WERI-Rb-1 (cell line): ENCODE measurements around the gene ZNF429.
"Not testable (repeated sequence)": the region's sequence is repeated elsewhere in the genome, so short reads cannot be mapped to it uniquely, and the experiment has no call there.

Source experiments
- DNase-seq: peaks from one replicate; pipeline ENCODE4 v3.0.0-alpha.2; 2020
- H3K27ac ChIP-seq: fragments of 250-450 bp; sonication (Bioruptor Pico); 2 replicates; pipeline ENCODE4 v1.5.1; 2020; ENCODE audit warnings: mild to moderate bottlenecking, moderate library complexity
- H3K27me3 ChIP-seq: fragments of 250-450 bp; sonication (Bioruptor Pico); 2 replicates; pipeline ENCODE4 v1.5.1; 2021; ENCODE audit warnings: mild to moderate bottlenecking, low read depth, moderate library complexity; ENCODE audit not compliant: insufficient read depth, severe bottlenecking
- H3K36me3 ChIP-seq: fragments of 250-450 bp; sonication (Bioruptor Pico); 2 replicates; pipeline ENCODE4 v1.5.1; 2020; ENCODE audit warnings: mild to moderate bottlenecking, moderate library complexity
- H3K4me3 ChIP-seq: 2 replicates; pipeline ENCODE4 v1.5.1; 2011; ENCODE audit warnings: low read depth, mild to moderate bottlenecking, control low read depth, low read length
- H3K9me3 ChIP-seq: fragments of 250-450 bp; sonication (Bioruptor Pico); 2 replicates; pipeline ENCODE4 v1.5.1; 2021; ENCODE audit warnings: mild to moderate bottlenecking, moderate library complexity; ENCODE audit not compliant: severe bottlenecking
- TF ChIP-seq, protein P1 (sequence below): IDR thresholded peaks from 2 replicates; pipeline ENCODE4 v1.5.1; 2011; ENCODE audit warnings: low read depth, mild to moderate bottlenecking, control low read depth, inconsistent platforms, low read length

The ZNF429 gene

DNA sequence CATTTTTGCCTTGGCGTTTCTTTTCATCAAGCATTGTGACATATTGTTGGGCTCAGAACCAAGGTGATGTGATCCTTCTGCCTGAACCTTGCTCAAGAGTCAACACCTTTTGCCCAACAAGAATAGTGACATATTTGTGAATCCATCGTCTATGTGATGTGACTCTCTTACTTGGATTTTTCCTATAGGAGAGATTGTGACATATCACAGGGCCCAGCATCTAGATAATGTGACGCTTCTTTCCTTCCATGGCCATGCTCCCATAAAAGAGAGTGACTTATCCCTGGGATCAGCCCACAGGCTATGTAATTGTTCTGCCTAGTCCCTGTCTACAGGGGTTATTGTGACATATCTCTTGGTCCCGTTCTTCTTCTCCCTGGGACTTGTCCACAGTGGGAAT, 8.5 kb upstream of the ZNF429 start:
- Histone ChIP-seq H3K9me3 (no peaks in the 10 kb centered on the region), H3K36me3 (no peaks in the 10 kb centered on the region), H3K27me3 (no peaks in the 10 kb centered on the region), H3K4me3 (no peak overlapping the region), H3K27ac (no peak overlapping the region)
- TF ChIP-seq, protein P1, sequence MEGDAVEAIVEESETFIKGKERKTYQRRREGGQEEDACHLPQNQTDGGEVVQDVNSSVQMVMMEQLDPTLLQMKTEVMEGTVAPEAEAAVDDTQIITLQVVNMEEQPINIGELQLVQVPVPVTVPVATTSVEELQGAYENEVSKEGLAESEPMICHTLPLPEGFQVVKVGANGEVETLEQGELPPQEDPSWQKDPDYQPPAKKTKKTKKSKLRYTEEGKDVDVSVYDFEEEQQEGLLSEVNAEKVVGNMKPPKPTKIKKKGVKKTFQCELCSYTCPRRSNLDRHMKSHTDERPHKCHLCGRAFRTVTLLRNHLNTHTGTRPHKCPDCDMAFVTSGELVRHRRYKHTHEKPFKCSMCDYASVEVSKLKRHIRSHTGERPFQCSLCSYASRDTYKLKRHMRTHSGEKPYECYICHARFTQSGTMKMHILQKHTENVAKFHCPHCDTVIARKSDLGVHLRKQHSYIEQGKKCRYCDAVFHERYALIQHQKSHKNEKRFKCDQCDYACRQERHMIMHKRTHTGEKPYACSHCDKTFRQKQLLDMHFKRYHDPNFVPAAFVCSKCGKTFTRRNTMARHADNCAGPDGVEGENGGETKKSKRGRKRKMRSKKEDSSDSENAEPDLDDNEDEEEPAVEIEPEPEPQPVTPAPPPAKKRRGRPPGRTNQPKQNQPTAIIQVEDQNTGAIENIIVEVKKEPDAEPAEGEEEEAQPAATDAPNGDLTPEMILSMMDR, result no peak
- DNase-seq, result no peak

DNA sequence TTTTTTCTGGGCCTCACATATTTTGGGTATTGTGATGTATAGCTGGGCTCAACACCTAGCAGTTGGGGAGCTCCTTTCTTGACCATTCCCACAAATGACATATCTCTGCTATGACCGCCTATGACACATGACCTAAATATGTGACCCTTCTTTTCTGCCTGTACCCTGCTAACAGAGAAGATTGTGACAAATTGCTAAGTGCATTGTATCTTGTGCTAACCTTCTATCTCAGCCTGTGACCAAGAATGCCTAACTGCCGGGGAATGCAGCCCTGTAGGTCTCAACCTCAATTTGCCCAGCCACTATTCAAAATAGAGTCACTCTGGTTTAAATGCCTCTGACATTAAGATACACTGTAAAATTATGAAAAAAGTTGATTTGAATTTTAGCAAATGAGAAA, 6.8 kb upstream of the ZNF429 start:
- Histone ChIP-seq H3K36me3 (no peaks in the 10 kb centered on the region), H3K4me3 (no peak overlapping the region), H3K9me3 (no peaks in the 10 kb centered on the region), H3K27me3 (no peaks in the 10 kb centered on the region), H3K27ac (no peak overlapping the region)
- DNase-seq, result no peak
- TF ChIP-seq, protein P1, result no peak

DNA sequence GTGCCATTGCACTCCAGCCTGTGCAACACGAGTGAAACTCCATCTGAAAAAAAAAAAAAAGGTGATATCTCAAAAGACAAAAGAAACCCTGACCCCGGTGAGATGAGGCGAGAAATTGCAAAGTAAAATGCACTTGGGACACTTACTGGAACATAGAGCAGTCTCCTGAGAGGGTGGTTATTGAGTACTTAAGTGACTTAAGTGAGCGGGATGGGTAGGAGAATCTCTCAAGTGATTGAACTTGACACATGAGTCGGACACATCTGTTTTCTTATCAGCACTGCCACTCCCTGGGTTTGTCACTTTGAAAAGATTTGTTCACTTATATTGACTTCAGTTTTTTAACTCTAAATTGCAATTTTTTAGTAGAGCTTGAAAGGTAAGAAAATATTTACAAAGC, 2.8 kb downstream of the ZNF429 start:
- Histone ChIP-seq H3K36me3 (peaks cover 14% of the 10 kb centered on the region), H3K4me3 (no peak overlapping the region), H3K27me3 (no peaks in the 10 kb centered on the region), H3K27ac (no peak overlapping the region), H3K9me3 (no peaks in the 10 kb centered on the region)
- TF ChIP-seq, protein P1, result no peak
- DNase-seq, result no peak

DNA sequence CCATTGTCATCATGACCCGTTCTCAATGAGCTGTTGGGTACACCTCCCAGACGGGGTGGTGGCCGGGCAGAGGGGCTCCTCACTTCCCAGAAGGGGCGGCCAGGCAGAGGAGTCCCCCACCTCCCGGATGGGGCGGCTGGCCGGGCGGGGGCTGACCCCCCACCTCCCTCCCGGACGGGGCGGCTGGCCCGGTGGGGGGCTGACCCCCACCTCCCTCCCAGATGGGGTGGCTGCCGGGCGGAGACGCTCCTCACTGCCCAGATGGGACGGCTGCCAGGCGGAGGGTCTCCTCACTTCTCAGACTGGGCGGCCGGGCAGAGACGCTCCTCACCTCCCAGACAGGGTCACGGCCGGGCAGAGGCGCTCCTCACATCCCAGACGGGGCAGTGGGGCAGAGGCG, 5.7 kb downstream of the ZNF429 start:
- not testable (repeated sequence) for H3K4me3 ChIP-seq, H3K27ac ChIP-seq, H3K9me3 ChIP-seq, DNase-seq, H3K27me3 ChIP-seq
- H3K36me3 ChIP-seq, result peaks cover 14% of the 10 kb centered on the region

DNA sequence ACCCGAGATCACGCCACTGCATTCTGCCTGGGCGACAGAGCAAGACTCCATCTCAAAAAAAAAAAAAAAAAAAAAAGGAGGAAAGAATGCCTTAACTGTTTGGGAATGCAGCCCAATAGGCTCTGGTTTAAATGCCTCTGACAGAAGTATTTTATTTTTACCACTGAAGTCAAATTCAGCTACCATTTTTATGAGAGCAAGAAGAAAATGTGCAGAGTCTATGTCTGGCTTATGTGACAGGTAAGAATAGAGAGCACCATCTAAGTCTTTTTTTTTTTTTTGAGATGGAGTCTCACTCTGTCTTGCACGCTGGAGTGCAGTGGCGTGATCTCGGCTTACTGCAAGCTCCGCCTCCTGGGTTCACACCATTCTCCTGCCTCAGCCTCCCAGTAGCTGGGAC, 7.2 kb downstream of the ZNF429 start:
- not testable (repeated sequence) for H3K9me3 ChIP-seq, H3K36me3 ChIP-seq, H3K27ac ChIP-seq

GRCh38 chr19:21513651-21514050, 8.2 kb downstream of the ZNF429 start:
- Histone ChIP-seq H3K36me3 (peaks cover 5% of the 10 kb centered on the region), H3K27me3 (no peaks in the 10 kb centered on the region), H3K27ac (no peak overlapping the region), H3K4me3 (no peak overlapping the region), H3K9me3 (no peaks in the 10 kb centered on the region)
- DNase-seq, result no peak
- TF ChIP-seq, protein P1, result no peak

More for the DNA sequence above, 7.2 kb downstream of the ZNF429 start:
- H3K27me3 ChIP-seq, DNase-seq, H3K4me3 ChIP-seq: not testable (repeated sequence)

GRCh38 chr19:21519488-21519887, 14.1 kb downstream of the ZNF429 start:
- no peak for DNase-seq
- TF ChIP-seq, protein P1, result no peak
- peaks cover 9% of the 10 kb centered on the region for H3K9me3 ChIP-seq
- no peak overlapping the region for H3K27ac ChIP-seq
- H3K4me3 ChIP-seq, result no peak overlapping the region
- H3K27me3 ChIP-seq, result no peaks in the 10 kb centered on the region
- H3K36me3 ChIP-seq, result peaks cover 15% of the 10 kb centered on the region
